ENCODE data around the gene TRIM72.

- no peak for TF ChIP-seq CTCF (IDR thresholded peaks at IDR 0.05)
- no peak for TF ChIP-seq POLR2A (IDR thresholded peaks at IDR 0.05)
Measured at GRCh38 chr16:31194898-31195297, 19.0 kb upstream of the TRIM72 start.
